Measurements from ENCODE around the gene DTL. TPM values are rescaled to one million over a fixed set of nuclear protein-coding genes. Genes with fewer than 3 reads are reported as not detected.

Gene DTL
- total and polyA plus RNA-seq, 8 donors = 0.58 to 7.5 (median 1.5) TPM; not detected in 2

DNA sequence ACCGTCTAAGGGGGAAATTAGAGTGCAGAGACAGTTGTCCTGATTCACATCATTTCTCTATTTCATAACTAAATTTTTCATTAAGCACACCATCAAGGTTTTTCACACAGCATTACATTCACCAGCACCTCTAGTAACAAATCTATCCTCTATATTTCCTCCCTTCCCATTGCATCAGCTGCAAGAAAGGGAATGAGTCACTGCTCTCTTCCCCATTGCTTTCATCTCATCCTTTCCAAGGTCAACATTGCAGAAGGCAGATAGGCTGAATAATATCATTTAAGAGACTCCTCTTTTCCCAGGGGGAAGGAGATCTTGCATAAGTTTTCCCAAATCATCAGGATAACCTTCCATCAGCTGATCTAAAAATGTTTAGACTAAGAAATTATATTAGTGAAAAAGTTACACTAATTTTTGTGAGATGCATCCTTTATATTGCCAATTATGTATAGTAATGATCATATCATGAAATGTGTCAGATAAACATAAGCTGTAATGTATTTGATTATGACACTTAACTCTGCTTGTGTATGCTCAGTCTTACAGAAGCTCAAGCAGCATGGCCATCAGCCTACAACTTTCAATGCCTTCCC, 4.5 kb upstream of the DTL start:
- H3K9me3 ChIP-seq = no peaks in the 10 kb centered on the region
- no peak overlapping the region for H3K27ac ChIP-seq
- no peaks in the 10 kb centered on the region for H3K27me3 ChIP-seq
- intact Hi-C loops (cut with DNase I; ENCODE audit: low total_unique reads) = no loop called here
- H3K4me3 ChIP-seq = no peak overlapping the region
- no peak for TF ChIP-seq CTCF (IDR thresholded peaks at IDR 0.05)
- TF ChIP-seq POLR2A (IDR thresholded peaks at IDR 0.05) = no peak
- no peak for TF ChIP-seq EP300 (IDR thresholded peaks at IDR 0.05)
- no peak for TF ChIP-seq POLR2AphosphoS5 (IDR thresholded peaks at IDR 0.05)
- H3K4me1 ChIP-seq = peaks cover 8 to 62% (median 21%) of the 10 kb centered on the region in 4 donors
- 77 to 95% (median 81%) methylated on average over 1 of the region's 1 CpG for WGBS, 5 donors
- H3K36me3 ChIP-seq = no peaks in the 10 kb centered on the region
- no peak for DNase-seq

GRCh38 chr1:212034516-212035122, 929 bp upstream of the DTL start:
- DNase-seq = no peak
- intact Hi-C loops (cut with DNase I; ENCODE audit: low total_unique reads) = no loop called here
- Histone ChIP-seq H3K27ac (peak overlapping the region; percentile 88 to 91 (median 90)), H3K4me1 (peaks cover 12 to 60% (median 23%) of the 10 kb centered on the region in 4 donors), H3K4me3 (peak overlapping the region; percentile 59 to 69 (median 62)), H3K9me3 (no peaks in the 10 kb centered on the region), H3K27me3 (no peaks in the 10 kb centered on the region), H3K36me3 (no peaks in the 10 kb centered on the region)
- TF ChIP-seq POLR2A (IDR thresholded peaks at IDR 0.05) = no peak
- TF ChIP-seq EP300 (IDR thresholded peaks at IDR 0.05) = no peak
- no peak for TF ChIP-seq CTCF (IDR thresholded peaks at IDR 0.05)
- no peak for TF ChIP-seq POLR2AphosphoS5 (IDR thresholded peaks at IDR 0.05)
- 0 to 3% (median 1%) methylated on average over 13 of the region's 13 CpGs for WGBS, 5 donors

DNA sequence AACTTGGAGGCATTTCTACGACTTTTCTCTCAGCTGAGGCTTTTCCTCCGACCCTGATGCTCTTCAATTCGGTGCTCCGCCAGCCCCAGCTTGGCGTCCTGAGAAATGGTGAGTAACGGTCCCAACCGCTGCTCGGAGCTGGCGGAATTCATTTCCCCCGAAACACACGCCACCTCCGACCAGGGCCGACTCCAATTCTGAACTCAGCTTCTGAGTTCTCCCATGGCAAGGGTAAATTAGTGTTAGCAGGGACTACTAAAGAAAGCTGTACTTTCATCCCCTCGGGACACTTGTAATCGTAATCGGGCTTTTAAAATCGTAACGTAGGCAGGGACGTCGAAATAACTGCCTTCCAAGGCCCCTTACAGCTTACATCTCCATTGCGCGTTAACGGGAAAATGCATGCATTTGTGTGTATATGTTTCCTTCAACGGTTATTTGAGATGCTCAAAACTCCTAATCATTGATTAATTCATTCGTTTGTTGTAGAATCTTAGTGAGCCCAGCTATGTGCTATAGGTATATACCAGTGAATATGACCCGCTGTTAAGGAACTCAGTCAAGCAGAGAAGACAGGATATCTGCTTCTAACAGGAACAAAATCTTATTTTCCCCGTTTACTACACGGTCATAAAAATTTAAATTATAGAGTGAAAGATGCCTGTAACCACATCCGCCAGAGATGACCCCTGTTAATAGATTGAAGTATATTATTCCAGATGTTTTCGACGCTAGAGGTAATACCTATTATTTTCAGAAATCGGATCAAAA, 472 bp downstream of the DTL start:
- H3K27ac ChIP-seq = peak overlapping the region; percentile 32 to 91 (median 88)
- intact Hi-C loops (cut with DNase I; ENCODE audit: low total_unique reads) = no loop called here
- 0 to 2% (median 1%) methylated on average over 19 to 32 of the region's 32 CpGs for WGBS, 5 donors

More for the DNA sequence above, 472 bp downstream of the DTL start:
- Histone ChIP-seq H3K27me3 (no peaks in the 10 kb centered on the region), H3K4me3 (peak overlapping the region; percentile 59 to 69 (median 62)), H3K4me1 (peaks cover 12 to 52% (median 23%) of the 10 kb centered on the region in 4 donors), H3K36me3 (no peaks in the 10 kb centered on the region), H3K9me3 (no peaks in the 10 kb centered on the region)
- no peak for DNase-seq
- TF ChIP-seq POLR2A (IDR thresholded peaks at IDR 0.05) = no peak
- TF ChIP-seq EP300 (IDR thresholded peaks at IDR 0.05) = no peak
- no peak for TF ChIP-seq CTCF (IDR thresholded peaks at IDR 0.05)
- no peak for TF ChIP-seq POLR2AphosphoS5 (IDR thresholded peaks at IDR 0.05)

All from stomach (tissue), 9 donors.